Raji (cell line): ENCODE results near the gene ZBTB32.

Experiments
- POLR2A ChIP-seq: IDR thresholded peaks from 2 replicates; pipeline ENCODE4 v1.6.1; 2011; ENCODE audit warnings: low read depth, low read length, control low read depth; ENCODE audit not compliant: insufficient read depth

Gene ZBTB32

DNA sequence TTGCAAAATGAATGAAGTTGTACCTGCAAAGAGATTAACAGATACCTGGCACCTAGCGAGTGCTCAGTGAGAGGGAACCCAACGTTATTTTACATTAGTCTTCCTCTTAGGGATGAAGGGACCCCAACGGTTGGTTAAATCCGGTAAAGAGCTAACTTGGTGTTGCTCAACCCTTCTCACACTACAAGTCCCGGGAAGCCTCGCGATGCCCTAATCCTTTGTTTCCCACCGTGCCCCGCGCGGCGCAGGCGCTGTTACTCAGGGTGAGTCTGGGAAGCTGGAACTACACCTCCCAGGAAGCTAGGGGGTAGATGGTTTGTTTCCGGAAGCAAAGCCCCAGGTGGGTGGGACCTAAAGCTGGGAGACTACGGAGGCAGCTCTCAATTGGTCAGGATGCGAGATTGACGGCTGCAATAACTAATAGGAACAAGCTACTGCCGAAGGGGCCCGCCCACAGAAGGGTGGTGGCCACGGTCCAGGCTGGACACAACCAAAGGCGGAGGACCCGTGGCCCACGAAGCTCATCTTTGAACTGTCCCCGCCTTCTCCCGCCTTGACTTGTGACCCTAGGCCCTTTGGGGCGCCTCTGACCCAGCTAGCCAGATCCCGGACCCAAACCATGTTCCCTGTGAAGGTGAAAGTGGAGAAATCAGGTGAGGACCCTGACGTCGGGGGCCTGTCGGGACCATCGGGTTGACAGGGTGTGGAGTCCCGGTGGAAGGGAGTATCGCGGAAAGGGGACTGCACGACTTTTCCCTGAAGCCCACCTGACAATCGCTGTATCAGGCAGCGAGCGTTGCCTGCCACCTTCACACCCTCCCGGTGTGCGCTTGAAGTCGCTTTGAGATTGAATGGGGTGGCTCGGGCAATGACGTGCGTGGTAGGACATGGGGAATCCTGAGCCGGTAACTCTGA is 44.0 kb downstream of the ZBTB32 start, which contains the start of gene LIN37:
LIN37 (plus strand) TSS at position 471 of the 915 bp plus-strand sequence; CDS start at position 620, 149 bp downstream.
- peak; percentile 64 for TF ChIP-seq POLR2A

DNA sequence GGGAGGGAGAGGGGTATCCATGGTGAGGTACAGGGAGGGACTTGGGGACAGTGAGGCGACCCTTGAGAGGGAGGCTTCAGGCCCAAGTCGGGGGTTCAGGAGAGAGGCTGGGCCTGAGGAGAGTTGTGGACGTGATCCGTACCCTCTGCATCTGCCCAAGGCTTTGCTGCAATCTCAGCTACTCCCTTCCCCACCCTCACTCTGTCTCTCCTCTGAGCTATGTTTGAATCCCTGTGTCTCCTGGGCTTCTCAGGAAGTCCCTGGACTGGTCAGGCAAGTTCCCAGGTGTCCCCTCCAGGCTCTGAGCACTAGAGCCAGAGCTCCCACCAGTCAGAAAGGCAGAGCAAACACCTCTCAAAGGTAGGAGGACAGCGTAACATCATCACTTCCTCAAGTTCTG is 45.8 kb downstream of the ZBTB32 start:
- TF ChIP-seq POLR2A = no peak

DNA sequence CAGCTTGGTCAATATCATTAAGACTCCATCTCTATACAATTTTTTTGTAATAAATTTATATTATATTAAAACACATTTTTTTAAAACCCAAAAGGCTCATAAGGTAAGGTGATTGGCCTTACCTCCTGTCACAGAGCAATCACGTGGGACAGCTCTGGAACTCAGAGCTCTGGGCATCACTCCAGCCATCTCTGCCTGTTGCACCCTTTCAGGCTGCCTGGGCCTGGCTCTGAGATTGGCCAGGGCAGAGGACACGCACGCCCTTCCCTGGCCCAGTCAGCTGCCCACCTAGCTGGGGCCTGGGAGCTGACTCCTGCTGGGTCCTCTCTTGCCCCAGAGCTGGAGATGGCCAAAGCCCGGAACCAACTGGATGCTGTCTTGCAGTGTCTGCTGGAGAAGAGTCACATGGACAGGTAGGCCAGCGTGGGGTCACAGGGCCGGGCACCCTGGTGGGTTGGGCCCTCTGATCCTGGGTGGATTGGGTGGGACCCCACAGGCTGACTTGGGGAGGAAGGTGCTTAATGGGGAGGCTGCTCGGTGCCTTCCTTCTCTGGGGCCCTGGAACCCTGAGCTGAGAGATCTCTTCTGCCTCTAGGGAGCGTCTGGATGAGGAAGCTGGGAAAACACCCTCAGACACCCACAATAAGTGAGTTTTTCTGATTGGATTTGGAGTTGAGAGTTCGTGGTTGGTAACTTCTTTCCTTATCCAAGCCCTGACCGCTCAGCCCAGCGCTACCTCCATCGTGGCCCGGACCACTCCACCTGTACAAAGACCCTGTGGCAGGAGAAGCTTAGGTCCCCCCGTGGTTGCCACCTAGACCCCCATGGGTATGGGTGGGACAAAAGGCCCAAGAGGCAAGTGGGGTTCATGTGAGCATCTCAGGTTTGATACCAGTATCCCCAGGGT is 47.7 kb downstream of the ZBTB32 start:
- no peak for TF ChIP-seq POLR2A

DNA sequence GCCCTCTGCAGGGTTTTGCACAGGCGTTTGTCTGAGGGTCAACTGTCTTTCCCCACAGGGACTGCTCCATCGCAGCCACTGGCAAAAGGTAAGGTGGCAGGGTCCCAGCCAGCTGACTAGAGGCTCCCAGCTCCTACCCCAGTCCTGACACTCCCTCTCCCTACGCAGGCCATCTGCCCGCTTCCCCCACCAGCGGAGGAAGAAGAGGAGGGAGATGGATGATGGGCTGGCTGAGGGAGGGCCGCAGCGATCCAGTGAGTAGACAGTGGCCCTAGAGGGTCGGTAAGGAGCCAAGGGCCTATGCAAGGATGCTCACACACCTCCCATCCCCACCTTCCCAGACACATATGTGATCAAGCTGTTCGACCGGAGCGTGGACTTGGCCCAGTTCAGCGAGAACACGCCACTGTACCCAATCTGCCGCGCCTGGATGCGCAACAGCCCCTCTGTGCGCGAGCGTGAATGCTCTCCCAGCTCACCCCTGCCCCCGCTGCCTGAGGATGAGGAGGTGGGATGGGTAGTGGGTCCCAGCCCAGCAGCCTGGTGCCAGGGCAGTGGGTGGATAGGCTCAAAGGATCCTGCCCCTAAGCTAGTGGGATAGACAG is 48.5 kb downstream of the ZBTB32 start:
- TF ChIP-seq POLR2A = no peak

DNA sequence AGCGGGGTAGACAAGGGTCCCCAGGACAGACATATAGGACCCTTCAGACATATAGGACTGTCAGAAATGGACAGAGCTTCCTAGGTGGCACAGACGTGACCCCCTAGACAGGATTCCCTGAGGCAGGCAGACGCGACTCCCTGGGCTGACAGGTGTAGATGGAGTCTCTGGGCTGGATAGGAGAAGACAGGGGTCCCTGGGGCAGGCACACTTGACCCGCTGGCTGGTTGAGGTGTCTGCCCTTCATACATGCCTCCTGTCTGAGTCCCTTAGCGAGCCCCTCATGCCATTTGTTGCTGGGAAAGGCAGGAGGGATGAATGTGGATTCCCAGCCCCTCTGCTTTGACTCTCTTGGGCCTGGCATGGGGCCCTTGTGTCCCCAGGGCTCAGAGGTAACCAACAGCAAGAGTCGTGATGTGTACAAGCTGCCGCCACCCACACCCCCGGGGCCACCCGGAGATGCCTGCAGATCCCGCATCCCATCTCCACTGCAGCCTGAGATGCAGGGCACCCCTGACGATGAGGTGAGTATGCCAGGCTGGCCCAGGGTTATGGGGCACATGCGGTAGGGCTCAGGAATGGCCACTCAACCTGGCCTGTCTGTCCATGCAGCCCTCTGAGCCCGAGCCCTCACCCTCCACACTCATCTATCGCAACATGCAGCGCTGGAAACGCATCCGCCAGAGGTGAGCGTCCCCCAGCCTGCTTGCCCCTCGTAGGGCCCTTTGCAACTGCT is 49.4 kb downstream of the ZBTB32 start:
- TF ChIP-seq POLR2A = no peak

DNA sequence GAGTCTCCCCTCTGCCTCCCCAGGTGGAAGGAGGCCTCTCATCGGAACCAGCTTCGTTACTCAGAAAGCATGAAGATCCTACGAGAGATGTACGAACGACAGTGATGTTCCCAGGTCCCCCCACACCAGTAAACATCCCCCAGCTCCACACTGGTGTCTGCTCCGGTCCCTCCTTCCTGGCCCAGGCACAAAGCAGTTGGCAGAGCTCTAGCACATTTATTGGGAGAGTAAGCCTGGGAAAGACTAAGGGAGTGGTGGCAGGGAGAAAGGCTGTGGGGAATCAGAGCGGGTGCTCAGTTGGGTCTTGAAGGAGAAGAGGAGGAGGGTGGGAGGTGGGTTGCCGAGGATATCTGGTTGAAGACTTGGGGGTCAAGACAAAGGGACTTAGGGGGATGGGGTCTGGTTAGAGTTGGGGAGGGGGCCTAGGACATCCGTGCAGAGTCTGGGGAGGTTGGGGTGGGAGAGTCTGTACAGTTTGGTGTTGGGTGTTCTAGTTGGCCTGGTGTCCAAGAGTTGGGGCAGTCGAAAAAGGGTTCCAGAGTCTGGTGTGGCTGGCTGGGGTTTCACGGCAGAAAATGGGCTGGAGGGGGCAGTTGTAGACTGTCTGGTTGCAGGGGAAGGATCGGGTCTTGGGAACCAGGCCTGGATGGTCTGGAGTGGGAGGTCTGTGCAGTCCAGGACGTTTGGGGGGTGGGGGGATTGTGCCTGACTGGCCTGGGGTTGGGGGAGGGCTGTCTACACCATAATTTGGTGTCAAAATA is 50.2 kb downstream of the ZBTB32 start:
- TF ChIP-seq POLR2A = no peak

DNA sequence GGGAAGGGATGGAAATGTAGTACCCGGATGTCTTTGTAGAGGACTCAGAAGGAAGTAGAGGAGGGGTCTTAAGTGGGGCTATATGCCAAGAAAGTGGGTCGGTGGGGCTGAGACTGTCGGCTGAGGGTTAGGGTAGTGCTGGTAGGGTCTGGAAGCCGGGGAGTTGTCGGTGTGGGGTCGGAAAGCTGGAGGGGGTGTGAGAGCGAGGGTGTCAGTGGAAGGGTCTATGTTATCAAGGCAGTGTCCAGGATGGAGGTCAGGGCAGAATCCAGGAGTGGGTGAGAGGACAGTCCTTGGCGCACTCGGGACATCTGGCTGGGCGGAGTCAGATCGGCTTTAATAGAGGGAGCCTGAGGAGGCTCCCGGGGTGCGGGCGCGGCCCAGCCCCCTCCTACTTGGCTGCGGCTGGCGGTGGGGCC is 50.8 kb downstream of the ZBTB32 start:
- no peak for TF ChIP-seq POLR2A

DNA sequence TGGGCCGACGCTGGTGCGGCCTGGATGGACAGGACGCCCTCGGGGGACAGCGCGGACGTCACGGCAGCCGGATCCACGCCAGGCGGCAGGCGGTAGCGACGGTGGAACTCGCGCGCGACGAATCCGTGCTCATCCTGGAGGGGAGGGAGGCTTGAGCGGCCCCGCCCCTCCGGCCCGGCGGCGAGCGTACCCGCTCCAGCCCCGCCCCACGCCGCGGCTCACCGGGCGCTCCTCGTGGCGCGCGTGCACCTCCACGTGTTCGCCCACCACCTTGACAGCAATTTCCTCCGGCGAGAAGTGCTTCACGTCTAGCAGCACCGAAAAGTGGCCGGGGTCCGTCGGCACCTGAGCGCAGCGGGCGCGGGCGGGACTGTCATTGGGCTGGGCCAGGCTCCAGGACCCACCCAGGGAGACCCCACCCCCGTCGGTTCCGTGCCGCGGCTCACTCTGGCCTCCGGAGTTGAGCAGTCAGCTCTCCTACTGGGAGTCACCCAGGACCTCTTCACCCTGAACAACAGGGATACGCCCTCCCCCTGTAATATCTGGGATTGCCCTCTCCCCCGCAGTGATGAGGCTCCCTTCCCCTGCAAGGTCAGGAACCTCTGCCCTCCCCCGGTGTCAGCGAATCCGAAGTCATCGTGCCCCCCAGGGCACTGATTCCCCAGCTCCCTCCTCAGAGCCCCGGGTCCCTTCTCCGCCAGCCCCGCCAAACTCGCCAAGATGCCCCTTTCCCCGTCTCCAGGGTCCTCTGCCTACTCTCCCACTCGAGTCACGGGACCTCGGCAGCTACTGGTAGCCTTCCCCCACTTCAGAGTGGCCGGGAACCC is 51.4 kb downstream of the ZBTB32 start:
- peak; percentile 32; the same call in 1 of the 2 replicates for TF ChIP-seq POLR2A

DNA sequence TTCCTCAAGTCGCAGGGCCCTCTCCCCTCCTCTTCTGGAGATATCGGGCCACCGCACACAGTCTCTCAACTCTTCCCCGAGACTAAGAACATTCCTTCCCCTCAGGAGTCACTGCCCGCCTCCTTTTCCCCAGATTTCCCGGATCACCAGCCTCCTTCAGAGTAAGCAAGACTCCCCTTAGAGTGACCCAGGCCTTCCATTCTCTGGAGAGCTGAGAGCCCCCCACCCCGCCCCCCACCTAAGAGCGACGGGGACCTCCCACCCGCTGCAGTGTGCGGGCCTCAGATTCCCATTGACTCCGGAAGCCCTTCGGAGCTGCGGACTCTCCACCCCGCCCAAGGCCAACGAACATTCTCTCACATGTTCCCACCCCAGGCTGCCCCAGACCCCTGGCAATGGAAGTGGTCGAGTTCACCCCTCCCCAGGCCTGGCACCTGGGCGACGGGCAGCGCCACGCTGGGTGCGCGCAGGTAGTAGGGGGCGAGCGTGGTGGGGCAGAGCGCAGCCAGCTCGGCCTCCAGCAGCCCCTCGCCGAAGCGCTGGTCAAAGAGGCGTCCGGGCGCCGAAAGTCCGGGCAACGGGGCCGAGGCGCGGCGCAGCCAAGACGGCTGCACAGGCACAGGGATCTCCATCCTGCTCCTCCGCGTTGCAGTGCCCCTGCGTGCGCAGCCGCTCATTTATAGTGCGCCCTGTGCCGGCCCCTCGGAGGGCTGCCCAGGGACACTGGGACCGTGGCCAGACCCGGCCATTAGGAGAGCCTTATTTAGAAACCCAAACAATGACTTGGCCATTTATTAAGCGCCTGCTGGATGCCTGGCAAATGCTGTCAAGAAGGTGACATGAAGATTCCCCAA is 52.2 kb downstream of the ZBTB32 start, which contains the start of gene HSPB6:
HSPB6 (minus strand) TSS at position 653 of the 854 bp plus-strand sequence; CDS start at position 632, 21 bp downstream.
- no peak for TF ChIP-seq POLR2A

DNA sequence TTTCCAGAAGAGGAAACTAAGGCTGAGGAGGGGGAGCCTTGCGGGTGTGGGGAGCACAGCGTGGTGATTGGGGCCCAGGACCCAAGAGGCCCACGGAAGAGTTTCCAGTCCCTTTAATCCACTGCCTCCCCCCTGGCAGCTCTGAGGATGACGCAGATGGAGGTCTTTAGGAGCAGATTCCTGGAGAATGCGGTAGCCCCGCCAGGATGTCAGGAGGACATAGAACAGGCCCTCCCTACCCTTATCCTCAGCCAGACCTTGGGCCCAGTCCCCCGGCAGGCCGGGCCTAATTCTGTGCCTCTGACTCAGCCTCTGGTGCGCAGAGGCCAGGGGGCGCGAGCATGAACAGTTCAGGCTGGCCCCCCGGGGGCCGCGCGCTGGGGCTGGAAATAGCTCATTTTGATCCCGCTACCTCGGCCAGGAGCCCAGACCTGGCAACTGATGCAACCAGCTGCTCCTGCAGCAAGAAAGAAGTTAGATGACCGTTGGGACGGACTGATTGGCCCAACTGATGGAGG is 52.9 kb downstream of the ZBTB32 start:
- no peak for TF ChIP-seq POLR2A

DNA sequence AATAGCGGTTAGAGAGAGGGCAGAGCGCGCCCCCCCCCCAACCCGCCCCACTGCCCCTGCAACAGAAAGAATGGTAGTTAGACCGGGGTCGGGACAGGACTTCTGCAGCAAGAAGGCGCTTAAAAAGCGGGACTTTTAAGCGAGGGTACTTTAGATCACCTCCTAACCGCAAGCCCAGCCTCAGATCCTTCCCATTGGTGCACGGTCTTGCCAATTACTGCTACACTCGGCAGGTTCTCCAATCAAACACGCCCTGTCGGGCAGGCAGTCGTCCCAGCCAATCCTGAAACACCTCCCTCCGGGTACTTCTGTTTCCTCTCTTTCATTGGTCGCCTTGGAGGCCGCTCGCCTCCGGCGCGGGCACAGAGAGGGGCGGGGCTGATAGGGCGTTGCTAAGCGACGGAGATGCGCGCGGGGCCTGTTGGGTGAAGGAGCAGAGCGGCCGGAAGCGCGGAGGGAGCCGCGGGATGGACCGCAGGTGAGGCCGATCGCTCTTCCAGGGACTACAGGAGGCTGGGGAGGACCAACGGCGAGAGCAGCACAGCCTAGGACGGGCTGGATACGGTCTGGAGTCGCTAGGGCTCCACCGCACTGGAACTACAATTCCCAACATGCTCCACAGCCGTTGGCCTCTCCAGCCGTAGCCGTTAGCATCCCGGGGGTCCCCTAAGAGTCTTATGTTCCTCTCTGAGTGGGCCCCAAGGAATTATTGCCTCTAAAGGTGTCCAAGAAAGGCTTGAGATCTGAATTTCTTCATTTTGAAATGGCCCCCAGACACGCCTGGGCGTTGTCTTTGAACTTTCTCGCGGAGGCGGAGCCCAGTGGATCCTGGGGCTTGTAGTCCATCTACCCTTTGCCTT is 53.6 kb downstream of the ZBTB32 start, which contains the start of gene PROSER3:
PROSER3 (plus strand) TSS at position 428 of the 860 bp plus-strand sequence; CDS start at position 468, 40 bp downstream.
- peak; percentile 87 for TF ChIP-seq POLR2A
